GM19395 (cell line): ENCODE measurements around the gene GCLC.
"Not testable (repeated sequence)": the region's sequence is repeated elsewhere in the genome, so short reads cannot be mapped to it uniquely, and the experiment has no call there.

Source experiments
- ATAC-seq: cut with Tn5 transposase; IDR thresholded peaks from one replicate; pipeline ENCODE4 v1.9.1; 2021; ENCODE audit warnings: mild to moderate bottlenecking, moderate library complexity; ENCODE audit not compliant: unreplicated experiment

GCLC gene

GRCh38 chr6:53495506-53496499 is 49.1 kb downstream of the GCLC start:
- ATAC-seq: no peak

GRCh38 chr6:53494076-53494475 is 50.8 kb downstream of the GCLC start:
- no peak for ATAC-seq

GRCh38 chr6:53493635-53494025 is 51.3 kb downstream of the GCLC start:
- ATAC-seq: no peak

GRCh38 chr6:53492860-53493634 is 51.9 kb downstream of the GCLC start:
- no peak for ATAC-seq

- ATAC-seq: no peak
Measured at GRCh38 chr6:53487080-53487479, 57.8 kb downstream of the GCLC start.

GRCh38 chr6:53486679-53487078 is 58.2 kb downstream of the GCLC start:
- ATAC-seq: no peak

- peak; percentile 69 for ATAC-seq
Measured at GRCh38 chr6:53484476-53485280, 60.2 kb downstream of the GCLC start.

- ATAC-seq: no peak
Measured at GRCh38 chr6:53483423-53484353, 61.2 kb downstream of the GCLC start.

GRCh38 chr6:53481323-53481722 is 63.6 kb downstream of the GCLC start:
- no peak for ATAC-seq

- ATAC-seq: not testable (repeated sequence)
Measured at GRCh38 chr6:53480774-53481173, 64.1 kb downstream of the GCLC start.

- no peak for ATAC-seq
Measured at GRCh38 chr6:53479871-53480270, 65.0 kb downstream of the GCLC start.

- no peak for ATAC-seq
Measured at GRCh38 chr6:53476964-53477363, 67.9 kb downstream of the GCLC start.

- ATAC-seq: no peak
Measured at GRCh38 chr6:53474010-53474409, 70.9 kb downstream of the GCLC start.

GRCh38 chr6:53469163-53469562 is 75.7 kb downstream of the GCLC start:
- no peak for ATAC-seq

- ATAC-seq: no peak
Measured at GRCh38 chr6:53466257-53466656, 78.6 kb downstream of the GCLC start.

- ATAC-seq: no peak
Measured at GRCh38 chr6:53465732-53466131, 79.2 kb downstream of the GCLC start.

GRCh38 chr6:53464927-53465460 is 79.9 kb downstream of the GCLC start:
- no peak for ATAC-seq

- no peak for ATAC-seq
Measured at GRCh38 chr6:53464483-53464882, 80.4 kb downstream of the GCLC start.

GRCh38 chr6:53461696-53462095 is 83.2 kb downstream of the GCLC start:
- ATAC-seq: peak; percentile 39
